GM21528 (cell line): ENCODE results near the gene CENPVL1.
"Not testable (repeated sequence)": the region's sequence is repeated elsewhere in the genome, so short reads cannot be mapped to it uniquely, and the experiment has no call there.

Source experiments
- ATAC-seq: cut with Tn5 transposase; IDR thresholded peaks from one replicate; pipeline ENCODE4 v1.9.1; 2021; ENCODE audit warnings: mild to moderate bottlenecking, moderate library complexity; ENCODE audit not compliant: unreplicated experiment, low FRiP score

CENPVL1 gene

DNA sequence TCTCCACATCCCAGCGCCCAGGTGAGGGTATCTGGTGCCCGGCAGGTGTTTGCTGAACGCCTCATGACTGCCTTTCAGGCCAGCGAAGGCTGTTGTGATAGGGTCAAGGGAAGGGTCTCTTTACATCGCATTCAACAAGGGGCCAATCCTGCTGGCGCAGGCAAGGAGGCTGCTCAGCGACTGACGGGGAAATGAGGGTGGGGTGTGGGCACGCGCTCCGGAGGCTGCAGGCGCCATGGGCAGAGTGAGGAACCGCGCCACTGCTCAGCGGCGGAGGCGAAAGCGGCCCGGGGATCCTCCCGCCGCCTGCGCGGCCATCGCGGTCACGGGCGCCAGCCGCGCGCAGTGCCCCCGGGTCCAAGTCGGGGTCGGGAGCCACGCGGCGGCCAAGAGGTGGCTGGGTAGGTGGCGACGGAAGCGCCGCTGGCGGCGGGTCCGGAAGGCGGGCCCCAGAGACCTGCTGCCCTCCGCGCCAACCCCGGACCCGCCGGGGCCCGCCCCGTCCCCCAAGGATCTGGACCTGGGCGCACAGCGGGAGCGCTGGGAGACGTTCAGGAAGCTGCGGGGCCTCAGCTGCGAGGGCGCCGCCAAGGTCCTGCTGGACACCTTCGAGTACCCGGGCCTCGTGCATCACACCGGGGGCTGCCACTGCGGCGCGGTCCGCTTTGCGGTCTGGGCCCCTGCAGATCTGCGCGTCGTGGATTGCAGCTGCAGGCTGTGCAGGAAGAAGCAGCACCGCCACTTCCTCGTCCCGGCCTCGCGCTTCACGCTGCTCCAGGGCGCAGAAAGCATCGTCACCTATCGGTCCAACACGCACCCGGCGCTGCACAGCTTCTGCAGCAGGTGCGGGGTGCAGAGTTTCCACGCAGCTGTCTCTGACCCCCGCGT, at the start of gene CENPVL1:
CENPVL1 (plus strand) TSS at position 236 of the 888 bp plus-strand sequence; CDS start at position 236, 0 bp downstream.
- ATAC-seq = not testable (repeated sequence)

DNA sequence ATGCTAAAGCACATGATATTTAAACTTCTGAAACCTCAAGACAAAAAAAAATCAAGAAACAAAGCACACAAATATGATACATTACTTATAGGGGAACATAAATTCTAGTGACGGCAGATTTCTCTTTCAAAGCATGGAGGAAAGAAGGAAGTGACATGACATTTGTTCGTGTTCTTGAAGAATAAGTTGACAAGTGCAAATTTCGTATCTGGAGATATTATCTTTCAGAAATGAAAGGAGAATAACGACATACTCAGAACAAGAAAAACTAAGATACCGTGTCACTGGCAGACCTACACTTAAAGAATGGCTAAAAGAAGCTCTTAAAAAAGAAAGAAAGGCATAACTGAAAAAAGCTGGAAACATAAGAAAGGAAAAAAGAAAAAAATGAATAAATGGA, 44.3 kb upstream of the CENPVL1 start:
- no peak for ATAC-seq

- not testable (repeated sequence) for ATAC-seq
These were observed 30.5 kb upstream of the CENPVL1 start for GRCh38 chrX:51679689-51680433.

DNA sequence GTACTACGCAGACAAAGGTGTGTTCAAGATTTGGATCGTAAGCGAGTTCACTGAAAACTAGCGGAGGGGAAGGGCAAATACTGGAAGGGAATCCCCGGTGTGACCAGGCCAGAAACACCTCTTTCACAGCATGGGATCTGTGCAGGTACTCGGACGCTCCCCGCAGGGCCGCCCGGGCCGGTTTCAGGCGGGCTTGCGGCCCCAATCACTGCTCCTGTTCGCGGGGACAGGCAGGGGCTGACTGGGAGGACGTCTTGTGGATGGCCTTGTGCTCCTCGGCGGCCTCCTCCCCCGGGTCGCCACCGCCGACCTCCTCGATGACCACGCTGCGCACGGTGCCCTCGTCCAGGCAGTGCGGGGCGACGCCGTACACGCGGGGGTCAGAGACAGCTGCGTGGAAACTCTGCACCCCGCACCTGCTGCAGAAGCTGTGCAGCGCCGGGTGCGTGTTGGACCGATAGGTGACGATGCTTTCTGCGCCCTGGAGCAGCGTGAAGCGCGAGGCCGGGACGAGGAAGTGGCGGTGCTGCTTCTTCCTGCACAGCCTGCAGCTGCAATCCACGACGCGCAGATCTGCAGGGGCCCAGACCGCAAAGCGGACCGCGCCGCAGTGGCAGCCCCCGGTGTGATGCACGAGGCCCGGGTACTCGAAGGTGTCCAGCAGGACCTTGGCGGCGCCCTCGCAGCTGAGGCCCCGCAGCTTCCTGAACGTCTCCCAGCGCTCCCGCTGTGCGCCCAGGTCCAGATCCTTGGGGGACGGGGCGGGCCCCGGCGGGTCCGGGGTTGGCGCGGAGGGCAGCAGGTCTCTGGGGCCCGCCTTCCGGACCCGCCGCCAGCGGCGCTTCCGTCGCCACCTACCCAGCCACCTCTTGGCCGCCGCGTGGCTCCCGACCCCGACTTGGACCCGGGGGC, 28.2 kb upstream of the CENPVL1 start:
- not testable (repeated sequence) for ATAC-seq

- not testable (repeated sequence) for ATAC-seq
These were observed 27.6 kb upstream of the CENPVL1 start, which contains the start of gene CENPVL2 for GRCh38 chrX:51682720-51683062. TSS of gene CENPVL2 (minus strand) at chrX:51682831. CDS start at chrX:51682831, 0 bp downstream.

DNA sequence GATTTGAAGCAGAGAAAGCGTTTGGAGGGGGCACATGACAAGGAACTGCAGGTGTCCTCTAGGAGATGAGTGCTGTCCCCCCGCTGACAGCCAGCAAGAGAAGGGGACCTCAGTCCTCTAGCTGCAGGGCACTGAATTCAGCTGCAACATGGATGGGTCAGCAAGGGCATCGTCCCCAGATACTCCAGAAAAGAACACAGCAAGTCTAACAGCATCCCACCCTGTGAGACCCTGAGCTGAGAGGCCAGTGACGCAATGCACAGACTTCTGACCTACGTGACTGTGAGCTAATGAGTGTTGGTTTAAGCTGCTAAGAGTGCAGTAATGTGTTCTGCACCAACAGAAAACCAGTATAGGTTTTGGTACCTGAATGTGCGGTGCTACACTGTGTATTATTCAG, 16.1 kb upstream of the CENPVL1 start:
- ATAC-seq = no peak

DNA sequence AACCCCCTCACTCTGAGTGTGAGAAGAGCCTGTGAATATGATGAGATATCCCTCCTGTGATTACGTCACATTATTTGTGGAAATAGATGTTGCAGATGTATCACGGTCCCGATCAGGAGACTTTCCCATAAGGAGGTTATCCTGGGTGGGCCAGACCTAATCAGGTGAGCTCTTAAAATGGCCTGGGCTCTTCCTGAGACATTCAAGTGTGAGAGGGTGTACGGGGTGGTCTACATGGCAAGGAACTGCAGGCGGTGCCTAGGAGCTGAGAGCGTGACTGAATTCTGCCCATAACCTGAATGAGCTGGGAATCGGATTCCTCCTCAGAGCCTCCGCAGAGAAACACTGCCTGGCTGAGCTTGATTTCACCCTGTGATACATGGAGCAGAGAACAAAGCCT, 12.9 kb upstream of the CENPVL1 start:
- ATAC-seq = no peak

GRCh38 chrX:51712943-51713647, 2.8 kb downstream of the CENPVL1 start:
- not testable (repeated sequence) for ATAC-seq

DNA sequence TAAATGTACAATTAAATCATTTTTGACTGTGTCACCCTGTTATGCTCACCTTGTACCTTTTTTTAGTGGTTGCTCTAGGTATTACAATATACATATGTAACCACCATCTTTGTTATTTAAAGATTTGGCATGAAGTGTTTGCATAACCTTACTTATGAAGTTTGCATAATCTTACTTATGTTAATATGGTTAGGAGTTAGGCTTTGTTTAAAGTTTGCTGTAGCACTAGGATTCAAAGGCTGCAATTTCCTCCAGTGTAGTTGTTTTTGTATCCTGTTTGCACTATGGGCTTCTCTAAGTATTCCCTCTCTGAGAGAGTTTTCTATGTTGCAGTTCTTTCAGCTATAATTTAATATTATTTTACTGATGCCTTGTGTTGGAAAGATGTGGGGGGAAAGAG, 17.9 kb downstream of the CENPVL1 start:
- no peak for ATAC-seq

DNA sequence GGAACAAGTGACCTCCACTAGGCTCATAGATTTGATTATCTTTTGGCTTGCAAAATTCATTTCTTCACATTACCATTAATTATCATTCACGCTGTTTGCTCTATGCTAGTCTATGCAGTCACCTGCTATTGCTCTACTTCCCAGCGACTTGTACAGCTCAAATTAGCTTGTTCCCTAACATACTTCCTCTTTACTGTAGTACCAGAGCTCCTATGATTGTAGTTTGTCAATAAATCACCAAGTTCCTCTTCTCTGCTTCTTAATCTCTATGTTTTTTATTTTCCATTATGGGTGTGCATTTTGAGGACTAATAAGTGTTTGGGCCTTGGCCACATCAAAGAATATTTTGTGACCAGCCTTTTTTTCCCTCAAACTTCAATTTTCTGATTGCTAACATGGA, 26.8 kb downstream of the CENPVL1 start:
- no peak for ATAC-seq

DNA sequence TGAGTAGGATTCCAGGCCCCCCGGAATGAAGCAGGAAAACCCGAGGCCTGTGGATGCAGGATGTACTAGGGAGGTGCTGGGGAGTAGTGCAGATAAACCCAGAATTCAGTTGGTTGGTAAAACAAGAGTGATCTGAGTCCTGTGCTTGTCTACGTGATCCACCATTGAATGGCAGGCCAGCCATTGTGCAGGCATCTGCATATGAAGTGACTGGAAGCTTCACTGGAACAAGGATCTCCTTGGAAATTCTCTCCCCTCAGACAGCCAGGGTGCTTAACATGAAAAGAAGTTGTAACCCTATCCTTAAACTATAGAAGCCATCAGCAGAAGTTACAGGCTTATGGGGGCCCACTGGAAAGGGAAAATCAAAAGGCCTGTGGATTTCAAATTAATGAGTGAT, 32.3 kb downstream of the CENPVL1 start:
- ATAC-seq = no peak

- ATAC-seq = peak; percentile 94
These were observed 33.1 kb downstream of the CENPVL1 start, which contains the start of gene GSPT2 for GRCh38 chrX:51743179-51743957. TSS of gene GSPT2 (plus strand) at chrX:51743442. CDS start at chrX:51743627, 185 bp downstream.

DNA sequence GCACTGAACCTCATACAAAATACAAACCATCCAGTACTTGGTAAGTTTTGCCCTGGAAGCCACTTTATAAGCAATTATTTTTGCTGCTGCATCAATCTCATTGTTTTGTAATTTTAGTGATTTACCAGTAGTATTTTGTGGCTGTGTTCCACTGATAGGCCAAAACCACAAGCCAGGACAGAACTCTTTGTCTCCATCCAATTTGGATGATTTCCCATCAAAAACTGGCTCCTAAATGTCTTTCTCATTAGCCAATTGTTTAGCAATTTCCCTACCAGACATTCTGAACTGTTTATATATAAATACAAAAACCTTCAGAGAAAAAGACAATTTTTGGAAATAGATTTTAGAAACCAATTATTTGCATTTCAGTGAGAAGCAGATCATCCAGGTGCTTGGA, 37.4 kb downstream of the CENPVL1 start:
- no peak for ATAC-seq

GRCh38 chrX:51759055-51759839, 48.9 kb downstream of the CENPVL1 start:
- ATAC-seq = no peak

GRCh38 chrX:51760657-51761056, 50.3 kb downstream of the CENPVL1 start:
- no peak for ATAC-seq
